H9 (cell line): ENCODE data around the gene RFX1. TPM values are rescaled to one million over a fixed set of nuclear protein-coding genes. Genes with fewer than 3 reads are reported as not detected.
"Not testable (repeated sequence)": the region's sequence is repeated elsewhere in the genome, so short reads cannot be mapped to it uniquely, and the experiment has no call there.

ENCODE experiments used
- DNase-seq: peaks from one replicate; pipeline ENCODE4 v3.0.0-alpha.2; 2017
- H2AFZ ChIP-seq: one replicate; pipeline ENCODE4 v1.6.1; 2013; ENCODE audit warnings: mild to moderate bottlenecking, low read length, control low read depth, moderate library complexity
- H2AK5ac ChIP-seq: 2 replicates; pipeline ENCODE4 v1.6.1; 2013; ENCODE audit warnings: low read length, control low read depth, mixed read lengths; ENCODE audit not compliant: insufficient read length
- H2BK120ac ChIP-seq: one replicate; pipeline ENCODE4 v1.6.1; 2013; ENCODE audit warnings: low read depth, mild to moderate bottlenecking, low read length, control low read depth, inconsistent platforms; ENCODE audit not compliant: poor library complexity, severe bottlenecking
- H2BK12ac ChIP-seq: 2 replicates; pipeline ENCODE4 v1.6.1; 2013; ENCODE audit warnings: low read length, control low read depth, mixed read lengths, low read depth; ENCODE audit not compliant: insufficient read length
- H2BK15ac ChIP-seq: 2 replicates; pipeline ENCODE4 v1.6.1; 2013; ENCODE audit warnings: low read depth, low read length, control low read depth
- H2BK20ac ChIP-seq: one replicate; pipeline ENCODE4 v1.6.1; 2013; ENCODE audit warnings: low read depth, mild to moderate bottlenecking, low read length, control low read depth, inconsistent platforms; ENCODE audit not compliant: poor library complexity, severe bottlenecking
- H2BK5ac ChIP-seq: 2 replicates; pipeline ENCODE4 v1.6.1; 2013; ENCODE audit warnings: low read length, control low read depth, mixed read lengths; ENCODE audit not compliant: insufficient read length
- H3K14ac ChIP-seq: 2 replicates; pipeline ENCODE4 v1.6.1; 2013; ENCODE audit warnings: low read length, control low read depth; ENCODE audit not compliant: insufficient read depth
- H3K18ac ChIP-seq: 2 replicates; pipeline ENCODE4 v1.6.1; 2013; ENCODE audit warnings: low read depth, mild to moderate bottlenecking, mixed read lengths, low read length, control low read depth; ENCODE audit not compliant: insufficient read length
- H3K23ac ChIP-seq: 2 replicates; pipeline ENCODE4 v1.6.1; 2013; ENCODE audit warnings: low read length, control low read depth, mixed read lengths, low read depth; ENCODE audit not compliant: insufficient read length
- H3K23me2 ChIP-seq: 2 replicates; pipeline ENCODE4 v1.6.1; 2013; ENCODE audit warnings: low read depth, mild to moderate bottlenecking, mixed read lengths, low read length, control low read depth; ENCODE audit not compliant: insufficient read length, poor library complexity, severe bottlenecking
- H3K27ac ChIP-seq: 2 replicates; pipeline ENCODE4 v1.5.1; 2013; ENCODE audit warnings: low read length, control low read depth, mixed read lengths, low read depth; ENCODE audit not compliant: insufficient read length
- H3K27me3 ChIP-seq: 2 replicates; pipeline ENCODE4 v1.6.1; 2013; ENCODE audit warnings: low read length, control low read depth, inconsistent platforms; ENCODE audit not compliant: insufficient read depth
- H3K4ac ChIP-seq: 2 replicates; pipeline ENCODE4 v1.6.1; 2013; ENCODE audit warnings: low read depth, mild to moderate bottlenecking, control low read depth, inconsistent platforms, low read length, moderate library complexity
- H3K4me1 ChIP-seq: 2 replicates; pipeline ENCODE4 v1.6.1; 2013; ENCODE audit warnings: low read length, control low read depth, inconsistent platforms; ENCODE audit not compliant: insufficient read depth
- H3K4me2 ChIP-seq: 2 replicates; pipeline ENCODE4 v1.6.1; 2013; ENCODE audit warnings: low read length, control low read depth, mixed read lengths; ENCODE audit not compliant: insufficient read length, insufficient read depth
- H3K56ac ChIP-seq: 2 replicates; pipeline ENCODE4 v1.6.1; 2013; ENCODE audit warnings: low read depth, mild to moderate bottlenecking, mixed read lengths, low read length, control low read depth; ENCODE audit not compliant: insufficient read length
- H3K79me1 ChIP-seq: 2 replicates; pipeline ENCODE4 v1.6.1; 2013; ENCODE audit warnings: low read depth, mild to moderate bottlenecking, moderate library complexity, low read length, control low read depth, inconsistent platforms; ENCODE audit not compliant: insufficient read depth, poor library complexity, severe bottlenecking
- H3K79me2 ChIP-seq: 2 replicates; pipeline ENCODE4 v1.6.1; 2013; ENCODE audit warnings: low read length, control low read depth, inconsistent platforms; ENCODE audit not compliant: insufficient read depth
- H3K9ac ChIP-seq: 2 replicates; pipeline ENCODE4 v1.6.1; 2013; ENCODE audit warnings: low read length, control low read depth, mixed read lengths; ENCODE audit not compliant: insufficient read length; ENCODE audit errors: extremely low read depth
- H3K9me3 ChIP-seq: one replicate; pipeline ENCODE4 v1.6.1; 2013; ENCODE audit warnings: low read depth, low read length, inconsistent platforms; ENCODE audit not compliant: control insufficient read depth
- H3T11ph ChIP-seq: one replicate; pipeline ENCODE4 v1.6.1; 2013; ENCODE audit warnings: mild to moderate bottlenecking, low read length, control low read depth, inconsistent platforms
- H4K20me1 ChIP-seq: one replicate; pipeline ENCODE4 v1.6.1; 2013; ENCODE audit not compliant: control insufficient read depth, insufficient read length, insufficient read depth
- H4K5ac ChIP-seq: 2 replicates; pipeline ENCODE4 v1.6.1; 2013; ENCODE audit warnings: low read depth, mild to moderate bottlenecking, mixed read lengths, low read length, control low read depth; ENCODE audit not compliant: insufficient read length
- H4K8ac ChIP-seq: replicated peaks from 2 replicates; pipeline ENCODE4 v1.6.1; 2013; ENCODE audit warnings: low read length, control low read depth, mixed read lengths, low read depth; ENCODE audit not compliant: insufficient read length
- H4K91ac ChIP-seq: 2 replicates; pipeline ENCODE4 v1.6.1; 2013; ENCODE audit warnings: low read depth, mild to moderate bottlenecking, moderate library complexity, mixed read lengths, low read length, control low read depth; ENCODE audit not compliant: insufficient read length
- H3K27ac Mint-ChIP-seq, 3 experiments: 2 replicates in 2 of 3; 3 replicates in 1 of 3; pipeline ENCODE4 v1.8.0; 2020 to 2021; ENCODE audit warnings: mixed read lengths in 3 of 3, mild to moderate bottlenecking in 1 of 3, moderate library complexity in 1 of 3
- H3K27me3 Mint-ChIP-seq: 2 replicates; pipeline ENCODE4 v1.8.0; 2021; ENCODE audit warnings: low read depth, mild to moderate bottlenecking, moderate library complexity, mixed read lengths
- H3K36me3 Mint-ChIP-seq, 3 experiments: 2 replicates in 2 of 3; 3 replicates in 1 of 3; pipeline ENCODE4 v1.8.0; 2020 to 2021; ENCODE audit warnings: low read depth in 3 of 3, mixed read lengths in 3 of 3; ENCODE audit not compliant: insufficient read depth in 1 of 3
- H3K4me1 Mint-ChIP-seq, 2 experiments: 2 replicates each; pipeline ENCODE4 v1.8.0; 2020; ENCODE audit warnings: mixed read lengths in 2 of 2
- H3K4me3 Mint-ChIP-seq, 2 experiments: 2 replicates in 1 of 2; 3 replicates in 1 of 2; pipeline ENCODE4 v1.8.0; 2020 to 2021; ENCODE audit warnings: mild to moderate bottlenecking in 2 of 2, mixed read lengths in 2 of 2, moderate library complexity in 1 of 2
- H3K9me3 Mint-ChIP-seq, 2 experiments: 2 replicates in 1 of 2; 3 replicates in 1 of 2; pipeline ENCODE4 v1.8.0; 2020; ENCODE audit warnings: mild to moderate bottlenecking in 2 of 2, mixed read lengths in 2 of 2, moderate library complexity in 1 of 2
- WGBS: extraction: QIAGEN DNeasy Blood & Tissue Kit; methylation state at CpG from one replicate; pipeline ENCODE4 v1.1.7; 2013; ENCODE audit warnings: missing lambda C conversion rate, low lambda C conversion rate, mixed read lengths; ENCODE audit not compliant: insufficient read length; ENCODE audit errors: extremely low coverage; 5-methylcytosine and 5-hydroxymethylcytosine counted together
- total RNA-seq: library from RNA; stranded (reverse); gene quantifications from 2 replicates; pipeline ENCODE4 v1.2.1, GENCODE V29; 2021
- TF ChIP-seq, protein P1 (sequence below): fragments of 200-600 bp; sonication (generic); conservative IDR thresholded peaks from 3 replicates; pipeline ENCODE4 v1.8.0; 2021; ENCODE audit warnings: antibody characterized with exemption, mild to moderate bottlenecking

RFX1 gene
- total RNA-seq, 1 experiment from 2014 or later = 21.4 TPM

DNA sequence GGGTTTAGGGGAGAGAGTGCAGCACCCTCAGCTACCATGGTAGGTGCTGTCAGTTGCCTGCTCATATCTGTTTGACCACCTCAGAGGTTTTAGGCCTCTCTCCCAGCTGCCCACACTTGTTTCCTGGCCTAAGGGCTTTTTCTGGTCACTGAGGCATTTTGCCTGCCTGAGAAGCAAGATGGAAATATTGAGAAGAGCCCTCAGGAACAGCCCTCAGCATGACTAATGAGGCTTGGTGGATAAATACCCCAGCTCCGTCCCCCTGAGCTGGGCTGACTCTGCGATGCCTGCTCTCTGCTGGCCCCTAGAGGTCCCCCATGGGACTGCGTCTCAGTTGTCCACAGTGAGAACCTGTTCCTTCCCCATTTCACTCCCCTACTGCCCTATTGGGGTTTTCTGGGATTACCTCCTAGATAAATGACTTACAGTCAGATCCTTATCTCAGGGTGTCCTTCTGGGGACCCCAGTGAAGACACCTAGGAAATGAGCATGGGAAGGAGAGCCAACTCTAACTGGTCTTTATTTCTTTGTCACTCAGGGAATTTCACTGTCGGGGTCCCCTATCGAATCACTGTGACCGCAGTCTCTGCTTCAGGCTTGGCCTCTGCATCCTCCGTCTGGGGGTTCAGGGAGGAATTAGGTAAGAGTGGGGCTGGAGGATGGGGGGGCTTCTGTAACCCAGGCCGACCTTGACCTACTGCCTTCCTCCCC lies 42.5 kb upstream of the RFX1 start:
- no peak overlapping the region for H2AK5ac ChIP-seq
- no peak overlapping the region for H3K18ac ChIP-seq
- no CpG with 5 or more reads among the region's 8 CpGs for WGBS
- no peak overlapping the region for H3K9ac ChIP-seq
- no peak overlapping the region for H2AFZ ChIP-seq
- no peaks in the 10 kb centered on the region for H3K27me3 ChIP-seq
- H3K4me2 ChIP-seq = no peak overlapping the region
- peaks cover 17 to 35% (median 25%) of the 10 kb centered on the region in 3 experiments; a peak in 6 of 7 replicates for H3K36me3 Mint-ChIP-seq
- H2BK15ac ChIP-seq = no peak overlapping the region
- no peaks in the 10 kb centered on the region for H3K79me2 ChIP-seq
- no peaks in the 10 kb centered on the region for H4K20me1 ChIP-seq
- no peak overlapping the region for H3K27ac ChIP-seq
- H3K27me3 Mint-ChIP-seq = peaks cover 2% of the 10 kb centered on the region
- H2BK5ac ChIP-seq = no peak overlapping the region
- no peaks in the 10 kb centered on the region for H3K4me1 ChIP-seq
- no peak overlapping the region; a peak in 1 of 5 replicates for H3K4me3 Mint-ChIP-seq
- H4K8ac ChIP-seq = no peak overlapping the region
- peaks cover 3 to 7% of the 10 kb centered on the region in 2 experiments; a peak in 2 of 5 replicates for H3K9me3 Mint-ChIP-seq
- no peak overlapping the region for H3K23ac ChIP-seq
- no peaks in the 10 kb centered on the region for H3K9me3 ChIP-seq
- no peak overlapping the region for H4K5ac ChIP-seq
- H3K4me1 Mint-ChIP-seq = no peaks in the 10 kb centered on the region
- H2BK20ac ChIP-seq = no peak overlapping the region
- H3K56ac ChIP-seq = no peak overlapping the region
- H2BK120ac ChIP-seq = no peak overlapping the region
- DNase-seq = peak; percentile 85
- H2BK12ac ChIP-seq = no peak overlapping the region
- no peak overlapping the region for H3K27ac Mint-ChIP-seq
- H3K23me2 ChIP-seq = no peaks in the 10 kb centered on the region
- no peak overlapping the region for H4K91ac ChIP-seq
- no peak overlapping the region for H3K4ac ChIP-seq
- TF ChIP-seq, protein P1, sequence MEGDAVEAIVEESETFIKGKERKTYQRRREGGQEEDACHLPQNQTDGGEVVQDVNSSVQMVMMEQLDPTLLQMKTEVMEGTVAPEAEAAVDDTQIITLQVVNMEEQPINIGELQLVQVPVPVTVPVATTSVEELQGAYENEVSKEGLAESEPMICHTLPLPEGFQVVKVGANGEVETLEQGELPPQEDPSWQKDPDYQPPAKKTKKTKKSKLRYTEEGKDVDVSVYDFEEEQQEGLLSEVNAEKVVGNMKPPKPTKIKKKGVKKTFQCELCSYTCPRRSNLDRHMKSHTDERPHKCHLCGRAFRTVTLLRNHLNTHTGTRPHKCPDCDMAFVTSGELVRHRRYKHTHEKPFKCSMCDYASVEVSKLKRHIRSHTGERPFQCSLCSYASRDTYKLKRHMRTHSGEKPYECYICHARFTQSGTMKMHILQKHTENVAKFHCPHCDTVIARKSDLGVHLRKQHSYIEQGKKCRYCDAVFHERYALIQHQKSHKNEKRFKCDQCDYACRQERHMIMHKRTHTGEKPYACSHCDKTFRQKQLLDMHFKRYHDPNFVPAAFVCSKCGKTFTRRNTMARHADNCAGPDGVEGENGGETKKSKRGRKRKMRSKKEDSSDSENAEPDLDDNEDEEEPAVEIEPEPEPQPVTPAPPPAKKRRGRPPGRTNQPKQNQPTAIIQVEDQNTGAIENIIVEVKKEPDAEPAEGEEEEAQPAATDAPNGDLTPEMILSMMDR = peak; percentile 95
- H3K79me1 ChIP-seq = no peaks in the 10 kb centered on the region
- H3K14ac ChIP-seq = no peak overlapping the region
- no peak overlapping the region for H3T11ph ChIP-seq

DNA sequence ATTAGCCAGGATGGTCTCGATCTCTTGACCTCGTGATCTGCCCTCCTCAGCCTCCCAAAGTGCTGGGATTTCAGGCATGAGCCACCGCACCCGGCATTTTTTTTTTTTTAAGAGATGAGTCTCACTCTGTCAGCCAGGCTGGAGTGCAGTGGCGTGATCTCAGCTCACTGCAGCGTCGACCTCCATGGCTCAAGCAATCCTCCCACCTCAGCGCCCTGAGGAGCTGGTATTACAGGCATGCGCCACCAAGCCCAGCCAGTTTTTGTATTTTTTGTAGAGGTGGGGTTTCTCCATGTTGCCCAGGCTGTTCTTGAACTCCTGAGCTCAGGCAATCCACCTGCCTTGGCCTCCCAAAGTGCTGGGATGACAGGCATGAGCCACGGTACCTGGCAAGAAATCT lies 41.7 kb upstream of the RFX1 start:
- not testable (repeated sequence) for H3K27me3 Mint-ChIP-seq, H4K20me1 ChIP-seq, H3K14ac ChIP-seq, H2BK5ac ChIP-seq, H4K5ac ChIP-seq, H3K27ac ChIP-seq, H3K9me3 Mint-ChIP-seq, H4K8ac ChIP-seq, H3K79me2 ChIP-seq, H3K4me3 Mint-ChIP-seq, H3K4me1 ChIP-seq, H2BK15ac ChIP-seq, H2BK20ac ChIP-seq, H3T11ph ChIP-seq, H3K9me3 ChIP-seq, H3K18ac ChIP-seq, H3K23ac ChIP-seq, H3K4ac ChIP-seq, H3K9ac ChIP-seq, H3K27me3 ChIP-seq, H2BK120ac ChIP-seq, H2AFZ ChIP-seq, H4K91ac ChIP-seq, H3K4me2 ChIP-seq, H3K23me2 ChIP-seq, H2AK5ac ChIP-seq, H3K27ac Mint-ChIP-seq, H3K79me1 ChIP-seq, H3K4me1 Mint-ChIP-seq, DNase-seq, H2BK12ac ChIP-seq, H3K56ac ChIP-seq
- H3K36me3 Mint-ChIP-seq = peaks cover 16 to 37% (median 23%) of the 10 kb centered on the region in 3 experiments; a peak in 6 of 7 replicates
- WGBS = no CpG with 5 or more reads among the region's 10 CpGs
